Ishikawa (cell line): Measurements from ENCODE around the gene DIAPH1.

Experiments used
- CEBPB ChIP-seq: IDR thresholded peaks from 2 replicates; pipeline ENCODE4 v1.6.1; 2012
- YY1 ChIP-seq: IDR thresholded peaks from 2 replicates; pipeline ENCODE4 v1.6.1; 2012; ENCODE audit warnings: low read depth
- TF ChIP-seq, protein P1 (sequence below): IDR thresholded peaks from 2 replicates; pipeline ENCODE4 v1.6.1; 2012

DNA sequence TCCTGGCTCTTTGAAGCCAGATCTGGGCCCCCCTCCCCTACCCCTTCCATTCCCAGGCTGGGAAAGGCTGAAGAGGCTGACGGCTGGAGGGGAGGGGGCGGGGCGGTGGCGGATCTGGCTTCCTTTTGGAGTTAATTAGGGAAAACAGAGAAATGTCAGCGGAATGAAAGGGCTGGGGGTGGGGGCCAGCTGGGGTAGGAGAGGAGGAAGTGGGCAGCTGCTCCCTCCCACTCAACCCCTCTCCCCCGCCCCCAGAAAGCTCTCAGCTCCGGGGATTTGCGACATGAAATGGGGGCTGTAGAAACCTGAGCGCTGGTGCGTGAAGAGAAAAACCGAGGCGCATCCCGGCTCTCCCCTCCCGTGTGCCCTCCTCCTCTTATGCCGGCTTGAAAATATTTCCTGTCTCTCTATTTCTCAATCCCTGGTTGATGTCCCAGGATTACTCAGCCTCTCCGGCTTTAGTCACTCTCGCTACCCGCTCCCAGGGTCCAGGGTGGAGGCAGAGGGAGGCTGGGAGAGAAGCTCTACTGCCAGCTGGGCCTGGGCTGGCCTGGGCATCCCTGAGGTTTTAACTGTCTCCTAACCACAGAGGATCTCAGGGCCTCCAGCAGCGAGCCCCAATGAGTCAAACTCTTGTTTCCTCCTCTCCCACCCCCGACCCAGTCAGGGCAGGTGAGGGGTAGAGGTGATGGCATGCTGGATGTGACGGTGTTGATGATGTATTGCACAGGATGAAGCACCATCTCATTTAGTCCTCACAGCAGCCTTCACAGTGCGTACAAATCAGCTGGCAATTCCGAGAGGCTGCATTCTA is 109.8 kb downstream of the DIAPH1 start:
- TF ChIP-seq CEBPB (no peak), YY1 (no peak)
- TF ChIP-seq, protein P1, sequence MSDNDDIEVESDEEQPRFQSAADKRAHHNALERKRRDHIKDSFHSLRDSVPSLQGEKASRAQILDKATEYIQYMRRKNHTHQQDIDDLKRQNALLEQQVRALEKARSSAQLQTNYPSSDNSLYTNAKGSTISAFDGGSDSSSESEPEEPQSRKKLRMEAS, result no peak
